Large intestine (tissue), 3 donors: ENCODE measurements around the gene GNAO1. TPM values are rescaled to one million over a fixed set of nuclear protein-coding genes. Genes with fewer than 3 reads are reported as not detected.

ENCODE experiments used
- DNase-seq, 2 donors: peaks; one replicate each; pipeline versions ENCODE4 v3.0.0 to v3.0.0-alpha.2; 2013
- H3K27ac ChIP-seq: one replicate; pipeline ENCODE4 v1.5.1; 2013; ENCODE audit warnings: low read length
- H3K27me3 ChIP-seq: 2 replicates; pipeline ENCODE4 v1.6.1; 2013; ENCODE audit warnings: low read length; ENCODE audit not compliant: control insufficient read depth, insufficient read depth
- H3K36me3 ChIP-seq: 2 replicates; pipeline ENCODE4 v1.6.1; 2013; ENCODE audit warnings: low read length; ENCODE audit not compliant: control insufficient read depth, insufficient read depth
- H3K4me1 ChIP-seq: one replicate; pipeline ENCODE4 v1.6.1; 2013; ENCODE audit warnings: low read length; ENCODE audit not compliant: control insufficient read depth, insufficient read depth
- H3K4me3 ChIP-seq: one replicate; pipeline ENCODE4 v1.5.1; 2013; ENCODE audit warnings: low read length
- H3K9me3 ChIP-seq: one replicate; pipeline ENCODE4 v1.6.1; 2013; ENCODE audit warnings: mild to moderate bottlenecking, low read depth, low read length, moderate library complexity; ENCODE audit not compliant: control insufficient read depth
- WGBS: methylation state at CpG from one replicate; pipeline ENCODE4 v1.1.5; 2013; ENCODE audit warnings: low lambda C conversion rate; ENCODE audit not compliant: insufficient coverage; 5-methylcytosine and 5-hydroxymethylcytosine counted together
- polyA plus RNA-seq: library from polyadenylated mRNA; unstranded; fragments of 120-200 nt; gene quantifications from one replicate; pipeline ENCODE4 v1.2.1, GENCODE V29; 2013

The GNAO1 gene
- polyA plus RNA-seq, 1 donor, result 15.9 TPM

- H3K4me3 ChIP-seq, result no peak overlapping the region
- H3K27me3 ChIP-seq, result peaks cover 12% of the 10 kb centered on the region
- no peaks in the 10 kb centered on the region for H3K9me3 ChIP-seq
- no CpG with 5 or more reads among the region's 1 CpG for WGBS
- no peak overlapping the region for H3K27ac ChIP-seq
- DNase-seq, result no peak
- no peaks in the 10 kb centered on the region for H3K36me3 ChIP-seq
- H3K4me1 ChIP-seq, result no peaks in the 10 kb centered on the region
Measured at GRCh38 chr16:56318827-56319140, 127.5 kb downstream of the GNAO1 start.

GRCh38 chr16:56319376-56319775 lies 128.1 kb downstream of the GNAO1 start:
- no CpG with 5 or more reads among the region's 6 CpGs for WGBS
- no peaks in the 10 kb centered on the region for H3K4me1 ChIP-seq
- peaks cover 12% of the 10 kb centered on the region for H3K27me3 ChIP-seq
- no peak overlapping the region for H3K4me3 ChIP-seq
- no peaks in the 10 kb centered on the region for H3K9me3 ChIP-seq
- no peak for DNase-seq
- H3K36me3 ChIP-seq, result no peaks in the 10 kb centered on the region
- no peak overlapping the region for H3K27ac ChIP-seq

- DNase-seq, result no peak
- Histone ChIP-seq H3K9me3 (no peaks in the 10 kb centered on the region), H3K4me1 (no peaks in the 10 kb centered on the region), H3K36me3 (no peaks in the 10 kb centered on the region), H3K4me3 (no peak overlapping the region), H3K27ac (no peak overlapping the region), H3K27me3 (peaks cover 12% of the 10 kb centered on the region)
- WGBS, result no CpG with 5 or more reads among the region's 8 CpGs
Measured at GRCh38 chr16:56320056-56320455, 128.8 kb downstream of the GNAO1 start.

- no peak overlapping the region for H3K4me3 ChIP-seq
- DNase-seq, result no peak
- no peaks in the 10 kb centered on the region for H3K4me1 ChIP-seq
- WGBS, result no CpG with 5 or more reads among the region's 7 CpGs
- no peaks in the 10 kb centered on the region for H3K9me3 ChIP-seq
- no peak overlapping the region for H3K27ac ChIP-seq
- peaks cover 12% of the 10 kb centered on the region for H3K27me3 ChIP-seq
- no peaks in the 10 kb centered on the region for H3K36me3 ChIP-seq
Measured at GRCh38 chr16:56320811-56321558, 129.7 kb downstream of the GNAO1 start.

- Histone ChIP-seq H3K27ac (no peak overlapping the region), H3K9me3 (no peaks in the 10 kb centered on the region), H3K27me3 (peaks cover 12% of the 10 kb centered on the region), H3K4me3 (no peak overlapping the region), H3K36me3 (no peaks in the 10 kb centered on the region), H3K4me1 (no peaks in the 10 kb centered on the region)
- DNase-seq, result no peak
- WGBS, result no CpG with 5 or more reads among the region's 9 CpGs
Measured at GRCh38 chr16:56321571-56321970, 130.3 kb downstream of the GNAO1 start.

- no CpG with 5 or more reads among the region's 9 CpGs for WGBS
- H3K27ac ChIP-seq, result no peak overlapping the region
- no peak for DNase-seq
- peaks cover 4% of the 10 kb centered on the region for H3K27me3 ChIP-seq
- no peaks in the 10 kb centered on the region for H3K9me3 ChIP-seq
- no peak overlapping the region for H3K4me3 ChIP-seq
- H3K4me1 ChIP-seq, result no peaks in the 10 kb centered on the region
- H3K36me3 ChIP-seq, result no peaks in the 10 kb centered on the region
Measured at GRCh38 chr16:56324406-56324805, 133.1 kb downstream of the GNAO1 start.

GRCh38 chr16:56325956-56326355 lies 134.7 kb downstream of the GNAO1 start:
- H3K4me3 ChIP-seq, result no peak overlapping the region
- no peaks in the 10 kb centered on the region for H3K9me3 ChIP-seq
- DNase-seq, result no peak
- no peak overlapping the region for H3K27ac ChIP-seq
- H3K4me1 ChIP-seq, result no peaks in the 10 kb centered on the region
- H3K36me3 ChIP-seq, result no peaks in the 10 kb centered on the region
- no peaks in the 10 kb centered on the region for H3K27me3 ChIP-seq
- WGBS, result no CpG with 5 or more reads among the region's 6 CpGs

- Histone ChIP-seq H3K9me3 (no peaks in the 10 kb centered on the region), H3K36me3 (no peaks in the 10 kb centered on the region), H3K27ac (no peak overlapping the region), H3K4me3 (no peak overlapping the region), H3K27me3 (no peaks in the 10 kb centered on the region), H3K4me1 (no peaks in the 10 kb centered on the region)
- DNase-seq, result no peak
- WGBS, result no CpG with 5 or more reads among the region's 18 CpGs
Measured at GRCh38 chr16:56327071-56327928, 136.0 kb downstream of the GNAO1 start.

GRCh38 chr16:56327929-56328258 lies 136.6 kb downstream of the GNAO1 start:
- H3K27ac ChIP-seq, result no peak overlapping the region
- no peak for DNase-seq
- H3K36me3 ChIP-seq, result no peaks in the 10 kb centered on the region
- no peaks in the 10 kb centered on the region for H3K27me3 ChIP-seq
- no peaks in the 10 kb centered on the region for H3K4me1 ChIP-seq
- H3K9me3 ChIP-seq, result no peaks in the 10 kb centered on the region
- 80% methylated on average over 1 of the region's 6 CpGs for WGBS
- H3K4me3 ChIP-seq, result no peak overlapping the region

GRCh38 chr16:56328276-56329022 lies 137.2 kb downstream of the GNAO1 start:
- no peak overlapping the region for H3K27ac ChIP-seq
- H3K4me1 ChIP-seq, result no peaks in the 10 kb centered on the region
- H3K4me3 ChIP-seq, result no peak overlapping the region
- no peaks in the 10 kb centered on the region for H3K9me3 ChIP-seq
- no peaks in the 10 kb centered on the region for H3K27me3 ChIP-seq
- no peak for DNase-seq
- no CpG with 5 or more reads among the region's 22 CpGs for WGBS
- H3K36me3 ChIP-seq, result no peaks in the 10 kb centered on the region
